Measurements from ENCODE around the gene RGS18. TPM values are rescaled to one million over a fixed set of nuclear protein-coding genes. Genes with fewer than 3 reads are reported as not detected.
"Not testable (repeated sequence)": the region's sequence is repeated elsewhere in the genome, so short reads cannot be mapped to it uniquely, and the experiment has no call there.

The RGS18 gene
- total RNA-seq, 2 donors from 2014 or later: 1.2 to 2.3 TPM

DNA sequence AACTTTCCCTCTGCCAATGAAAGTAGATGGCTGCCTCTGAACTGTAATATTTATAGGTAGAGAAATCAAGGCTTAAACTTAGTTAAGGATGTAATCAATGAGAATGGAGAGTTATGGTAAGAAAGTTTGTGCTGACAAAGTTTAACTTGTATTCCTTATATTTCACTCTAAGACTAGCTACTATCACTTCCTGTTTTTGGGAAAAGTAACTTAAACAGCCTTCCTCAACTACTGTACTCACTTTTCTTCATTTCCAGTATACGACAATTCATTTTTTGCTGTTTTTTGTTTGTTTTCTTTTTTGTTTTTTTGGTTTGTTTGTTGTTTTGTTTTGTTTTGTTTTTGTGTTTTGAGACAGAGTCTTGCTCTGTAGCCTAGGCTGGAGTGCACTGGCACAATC, 3.7 kb downstream of the RGS18 start:
- DNase-seq (no peak), ATAC-seq (no peak)
- intact Hi-C loops (cut with DNase I): no loop called here

DNA sequence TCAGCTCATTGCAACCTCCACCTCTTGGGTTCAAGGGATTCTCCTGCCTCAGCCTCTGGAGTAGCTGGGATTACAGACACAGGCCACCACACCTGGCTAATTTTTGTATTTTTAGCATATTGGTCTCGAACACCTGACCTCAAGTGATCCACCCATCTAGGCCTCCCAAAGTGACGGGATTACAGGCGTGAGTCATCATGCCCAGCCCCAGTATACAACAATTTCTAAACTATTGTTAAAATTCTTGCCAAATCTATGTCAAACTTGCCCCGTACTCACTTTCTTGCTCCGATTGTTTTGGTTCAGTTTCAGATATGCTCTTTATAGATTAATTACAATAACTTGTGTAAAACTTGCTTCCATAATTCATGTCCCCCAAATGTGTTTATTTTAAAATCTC, 4.1 kb downstream of the RGS18 start:
- DNase-seq (no peak), ATAC-seq (no peak)
- intact Hi-C loops (cut with DNase I): no loop called here

DNA sequence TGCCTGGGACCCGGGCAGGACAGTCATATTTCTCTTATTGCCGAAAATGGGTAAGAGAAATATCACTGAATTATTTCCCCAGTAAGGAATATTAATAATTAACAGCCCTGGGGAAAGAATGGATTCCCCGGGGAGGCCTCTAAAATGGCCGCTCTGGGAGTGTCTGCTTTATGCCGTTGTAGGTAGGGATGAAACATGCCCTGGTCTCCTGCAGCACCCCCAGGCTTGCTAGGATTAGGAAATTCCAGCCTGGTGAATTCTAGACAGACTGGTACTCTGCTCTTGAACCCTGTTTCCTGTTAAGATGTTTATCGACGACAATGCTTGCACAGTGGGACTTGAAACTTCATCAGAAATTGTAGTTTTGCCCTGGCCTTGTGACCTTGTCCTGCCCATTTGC, 6.7 kb downstream of the RGS18 start:
- ATAC-seq; DNase-seq; intact Hi-C loops (cut with DNase I): not testable (repeated sequence)

DNA sequence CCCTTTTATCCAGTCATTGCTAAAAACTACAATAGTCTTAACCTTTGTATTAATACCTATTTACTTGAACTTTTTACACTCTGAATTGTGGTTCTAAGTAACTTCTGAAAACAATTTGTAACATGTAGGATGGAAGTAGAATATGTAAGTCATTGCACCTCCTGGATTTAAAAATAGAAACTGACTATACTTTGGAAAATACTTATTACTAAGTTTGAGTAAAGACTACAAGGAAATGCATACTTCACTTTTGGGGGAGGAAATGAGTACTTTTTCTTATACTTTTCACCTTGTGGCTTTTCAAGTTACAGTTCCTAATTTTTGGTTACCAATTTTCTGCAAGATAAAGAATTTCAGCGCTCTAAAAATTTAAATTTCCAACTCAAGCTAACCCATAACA, 8.7 kb downstream of the RGS18 start:
- DNase-seq (no peak), ATAC-seq (no peak)
- intact Hi-C loops (cut with DNase I): no loop called here

DNA sequence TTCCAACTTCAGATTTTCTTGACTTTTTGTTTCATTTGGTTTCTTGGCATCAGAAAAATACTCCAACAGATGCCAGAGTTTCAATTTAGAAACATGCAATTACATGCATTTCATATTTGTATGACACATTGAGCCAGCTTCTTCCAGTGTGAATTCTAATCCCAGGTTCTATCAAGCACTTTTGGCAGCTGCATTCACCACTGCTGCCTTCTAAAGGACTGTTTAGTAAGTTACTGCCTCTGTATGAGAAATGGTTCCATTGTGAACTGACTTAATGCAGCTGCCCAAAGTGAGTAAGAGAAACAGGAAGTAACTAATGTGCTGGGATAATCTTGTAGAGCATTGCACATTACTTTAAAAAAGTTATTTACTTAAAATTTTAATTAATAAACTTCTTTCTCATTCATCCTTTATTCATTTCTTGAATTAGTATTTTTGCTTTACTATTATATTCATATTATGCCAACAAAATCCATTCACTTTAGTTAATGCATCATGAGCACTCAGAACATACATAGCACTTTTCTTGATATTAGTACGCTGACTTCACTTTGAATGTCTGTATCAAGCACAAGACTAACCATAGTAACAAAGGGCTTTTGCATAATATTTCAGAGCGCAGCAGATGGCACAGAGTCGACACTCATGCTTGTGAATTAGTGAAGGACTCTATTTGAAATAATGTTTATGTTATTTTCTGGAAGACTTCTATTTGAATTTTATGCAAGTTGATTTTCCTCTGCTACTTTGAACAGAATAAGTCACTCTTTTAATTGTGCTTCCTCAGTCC, 9.8 kb downstream of the RGS18 start:
- intact Hi-C loops (cut with DNase I): no loop called here
- DNase-seq (no peak), ATAC-seq (no peak)

DNA sequence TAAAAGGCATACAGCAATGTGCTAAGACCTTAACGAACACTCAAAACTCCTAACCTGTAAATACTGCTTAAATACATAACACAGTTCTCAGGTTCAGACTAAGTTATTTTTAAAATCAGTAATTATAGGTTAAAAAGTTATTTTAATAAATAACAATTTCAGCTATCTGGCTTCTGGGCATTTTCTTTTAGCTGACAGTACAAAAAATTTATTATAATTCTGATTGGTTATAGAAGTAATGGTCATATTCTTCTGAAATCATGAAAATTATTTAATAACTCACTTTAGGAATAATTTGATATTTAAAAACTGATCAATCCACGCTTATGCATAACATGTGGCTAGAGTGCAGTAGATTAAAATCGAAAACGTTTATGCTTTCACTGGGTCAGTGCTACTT, 10.7 kb downstream of the RGS18 start:
- no peak for ATAC-seq
- no peak for DNase-seq
- intact Hi-C loops (cut with DNase I): no loop called here

DNA sequence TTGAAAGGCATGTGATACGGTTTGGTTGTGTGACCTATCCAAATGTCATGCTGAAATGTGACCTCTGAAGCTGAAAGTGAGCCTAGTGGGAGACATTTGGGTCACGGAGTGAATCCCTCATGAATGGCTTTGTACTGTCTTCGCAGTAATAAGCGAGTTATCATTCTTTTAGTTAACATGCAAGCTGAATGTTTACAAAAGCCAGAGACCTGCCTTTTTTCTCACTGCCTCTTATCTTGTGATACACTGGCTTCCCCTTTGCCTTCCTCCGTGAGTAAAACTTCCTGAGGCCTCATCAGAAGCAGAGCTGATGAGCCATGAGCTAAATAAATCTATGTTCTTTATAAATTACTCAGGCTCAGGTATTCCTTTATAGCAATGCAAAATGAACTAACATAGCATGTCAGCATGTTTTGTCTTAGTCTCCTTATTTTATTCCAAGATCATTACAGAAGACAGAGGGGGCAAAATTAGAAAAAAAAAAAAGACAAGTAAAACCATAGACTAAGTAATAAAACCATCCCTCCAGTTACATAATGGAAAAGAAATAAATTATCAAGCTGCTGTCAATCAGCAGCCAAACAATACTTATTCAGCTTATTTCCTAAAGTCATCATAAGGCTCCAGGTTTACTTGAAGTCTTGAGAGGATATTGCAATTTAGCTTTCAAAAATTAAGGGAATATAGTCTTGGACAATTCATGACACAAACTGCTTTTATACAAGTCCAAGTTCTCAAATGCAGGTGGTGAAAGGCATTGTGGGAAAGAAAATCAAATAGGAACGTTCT, 12.1 kb downstream of the RGS18 start:
- ATAC-seq (no peak), DNase-seq (no peak)
- intact Hi-C loops (cut with DNase I): no loop called here

DNA sequence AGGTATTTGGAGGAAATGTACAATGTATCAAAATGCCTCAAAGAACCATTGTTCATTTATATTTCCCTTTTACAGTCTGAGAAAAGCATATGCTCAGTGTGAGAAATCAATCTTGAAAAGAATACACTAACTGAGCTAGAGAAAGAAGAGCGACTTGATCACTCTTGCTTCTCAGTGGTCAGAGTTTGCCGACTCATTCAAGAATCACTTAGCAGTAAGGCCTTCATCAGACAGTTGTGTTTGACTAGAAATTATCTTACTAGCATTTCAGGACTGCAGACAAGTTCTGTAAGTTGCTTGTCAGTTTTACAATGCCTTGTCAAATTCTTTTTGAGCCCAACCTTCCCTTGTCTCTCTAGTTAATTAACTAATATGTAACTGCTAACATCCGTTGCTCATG, 12.9 kb downstream of the RGS18 start:
- ATAC-seq (no peak), DNase-seq (no peak)
- intact Hi-C loops (cut with DNase I): no loop called here

DNA sequence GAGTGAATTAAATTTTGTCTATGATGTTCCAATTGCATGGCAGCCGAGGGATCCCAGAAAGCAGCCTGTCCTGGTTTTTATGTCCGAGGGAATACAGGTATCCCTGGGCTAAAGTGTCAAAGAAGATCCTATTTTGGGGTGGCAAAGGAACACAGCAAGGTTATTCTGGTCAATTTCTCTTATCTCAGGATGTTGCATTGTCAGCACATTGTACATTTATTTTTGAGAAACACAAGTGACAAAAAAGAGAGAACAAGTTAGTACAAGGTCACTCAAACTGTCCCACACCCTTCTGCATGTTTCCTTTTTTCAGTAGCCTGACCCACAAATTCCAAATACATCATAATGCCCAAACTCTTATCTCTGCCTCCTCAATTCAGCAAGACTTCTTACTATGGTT, 17.7 kb downstream of the RGS18 start:
- no peak for DNase-seq
- ATAC-seq: no peak
- intact Hi-C loops (cut with DNase I): no loop called here

DNA sequence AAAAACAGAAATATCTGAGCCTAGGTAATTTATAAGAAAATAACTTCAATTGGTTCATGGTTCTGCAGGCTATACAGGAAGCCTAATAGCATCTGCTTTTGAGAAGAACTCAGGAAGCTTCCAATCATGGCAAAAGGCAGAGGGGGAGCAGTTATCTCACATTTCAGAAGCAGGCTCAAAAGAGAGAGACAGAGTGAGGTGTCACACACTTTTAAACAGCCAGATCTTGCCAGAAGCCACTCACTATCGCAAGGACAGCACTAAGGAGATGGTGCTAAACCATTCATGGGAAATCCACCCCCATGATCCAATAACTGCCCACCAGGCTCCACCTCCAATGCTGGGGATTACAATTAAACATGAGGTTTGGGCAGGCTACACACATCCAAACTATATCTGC, 25.5 kb downstream of the RGS18 start:
- ATAC-seq (no peak), DNase-seq (no peak)
- intact Hi-C loops (cut with DNase I): no loop called here

DNA sequence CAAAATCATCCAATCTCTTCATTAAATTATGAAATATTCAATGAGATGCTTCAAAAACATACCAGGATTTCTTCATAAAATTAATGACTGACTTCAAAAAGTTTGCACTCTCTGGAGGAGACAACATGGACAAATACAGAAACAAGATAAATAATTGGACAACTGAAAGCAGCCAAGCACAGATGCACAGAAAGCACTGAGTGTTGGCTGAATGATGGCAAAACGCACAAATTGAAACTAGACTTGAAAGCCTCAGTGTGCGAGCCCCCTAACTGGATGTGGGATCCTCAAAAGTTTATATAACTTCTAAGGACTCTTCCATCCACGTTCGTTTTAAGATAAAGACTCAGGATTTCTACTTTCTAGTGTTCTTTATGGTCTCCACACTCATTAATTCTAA, 27.9 kb downstream of the RGS18 start:
- no peak for DNase-seq
- intact Hi-C loops (cut with DNase I): no loop called here

DNA sequence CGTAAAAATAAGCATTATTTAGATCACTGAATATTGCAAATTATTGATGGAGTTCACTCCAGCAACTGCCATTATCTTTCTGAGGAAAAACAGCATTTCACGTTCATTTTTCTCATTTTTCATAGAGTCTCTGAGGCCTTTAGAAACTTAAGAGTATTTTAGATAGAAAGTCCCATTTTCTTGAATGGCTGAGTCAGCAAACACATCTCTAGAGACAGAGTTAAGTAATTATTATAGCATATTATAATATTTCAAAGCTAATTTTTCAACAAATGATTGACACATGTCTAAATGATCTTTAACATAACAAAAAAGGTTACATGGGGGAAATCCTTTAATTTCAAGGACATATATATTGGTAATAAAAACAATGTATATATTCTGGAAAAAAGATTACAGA, 31.8 kb downstream of the RGS18 start:
- DNase-seq: no peak
- intact Hi-C loops (cut with DNase I): no loop called here
- ATAC-seq: no peak

More for the DNA sequence above, 27.9 kb downstream of the RGS18 start:
- ATAC-seq: no peak

DNA sequence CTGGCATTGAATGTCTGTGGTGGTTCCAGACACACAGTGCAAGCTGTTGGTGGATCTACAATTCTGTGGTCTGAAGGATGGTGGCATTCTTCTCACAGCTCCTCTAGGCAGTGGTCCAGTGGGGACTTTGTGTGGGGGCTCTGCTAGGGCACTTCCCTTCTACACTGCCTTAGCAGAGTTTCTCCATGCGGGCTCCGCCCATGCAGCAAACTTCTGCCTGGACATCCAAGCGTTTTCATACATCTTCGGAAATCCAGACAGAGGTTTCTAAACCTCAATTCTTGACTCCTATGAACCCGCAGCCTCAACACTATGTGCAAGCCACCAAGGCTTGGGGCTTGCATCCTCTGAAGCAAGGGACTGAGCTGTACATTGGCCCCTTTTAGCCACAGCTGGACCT, 43.0 kb downstream of the RGS18 start:
- ATAC-seq (no peak), DNase-seq (no peak)
- intact Hi-C loops (cut with DNase I): no loop called here

DNA sequence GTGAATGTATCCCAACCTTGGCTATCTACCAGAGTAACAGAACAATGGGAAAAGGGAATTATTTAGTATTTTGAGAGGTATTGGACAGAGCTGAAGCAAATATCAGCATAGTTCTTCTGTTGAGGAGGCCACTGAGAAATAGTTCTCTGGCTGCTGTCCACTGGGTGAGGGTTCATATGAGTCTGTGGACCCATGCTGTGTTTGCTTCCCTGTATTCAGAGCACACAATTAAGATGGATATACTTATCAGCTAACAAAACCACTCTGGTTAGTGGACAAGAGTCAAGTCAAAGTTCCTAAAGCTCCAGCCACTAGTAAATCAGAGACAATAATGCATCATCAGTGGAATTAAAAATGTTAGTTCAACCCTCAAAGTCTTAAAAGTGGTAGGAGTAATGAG, 66.1 kb downstream of the RGS18 start:
- ATAC-seq (no peak), DNase-seq (no peak)
- intact Hi-C loops (cut with DNase I): no loop called here

DNA sequence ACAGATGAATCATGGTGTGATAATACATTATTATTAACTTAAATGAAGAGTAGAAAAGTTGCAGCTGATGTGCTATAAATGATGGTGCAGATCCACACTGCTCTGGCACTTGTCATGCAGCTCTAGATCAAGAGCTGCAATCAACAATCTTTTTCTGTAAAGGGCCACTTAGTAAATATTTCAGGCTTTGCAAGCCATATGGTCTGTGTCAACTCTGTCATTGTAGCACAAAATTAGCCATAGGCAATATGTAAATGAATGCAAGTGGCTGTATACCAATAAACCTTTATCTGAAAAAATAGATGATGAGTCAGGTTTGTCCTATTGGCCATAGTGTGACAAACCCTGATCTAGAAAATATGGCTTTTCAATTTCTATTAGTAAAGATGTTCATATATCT, 66.6 kb downstream of the RGS18 start:
- DNase-seq (no peak), ATAC-seq (no peak)
- intact Hi-C loops (cut with DNase I): no loop called here

DNA sequence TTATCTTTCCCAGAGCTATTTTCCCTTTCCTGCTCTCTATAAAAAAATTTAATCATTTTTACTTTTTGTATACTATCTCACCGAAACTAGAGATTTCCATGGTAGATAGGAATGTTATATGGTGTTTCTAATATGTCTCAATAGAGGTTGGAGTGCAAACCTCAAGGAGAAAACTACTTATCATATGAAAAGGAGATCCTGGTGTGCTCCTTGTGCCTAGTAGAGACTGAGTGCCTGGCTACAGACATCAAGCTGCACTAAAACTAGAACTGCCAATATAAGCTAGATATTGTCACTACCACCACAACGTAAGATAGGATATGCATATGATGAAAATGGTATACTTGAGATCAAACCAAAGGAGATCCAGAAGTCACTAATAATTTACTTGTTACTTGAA, 67.0 kb downstream of the RGS18 start:
- intact Hi-C loops (cut with DNase I): no loop called here

DNA sequence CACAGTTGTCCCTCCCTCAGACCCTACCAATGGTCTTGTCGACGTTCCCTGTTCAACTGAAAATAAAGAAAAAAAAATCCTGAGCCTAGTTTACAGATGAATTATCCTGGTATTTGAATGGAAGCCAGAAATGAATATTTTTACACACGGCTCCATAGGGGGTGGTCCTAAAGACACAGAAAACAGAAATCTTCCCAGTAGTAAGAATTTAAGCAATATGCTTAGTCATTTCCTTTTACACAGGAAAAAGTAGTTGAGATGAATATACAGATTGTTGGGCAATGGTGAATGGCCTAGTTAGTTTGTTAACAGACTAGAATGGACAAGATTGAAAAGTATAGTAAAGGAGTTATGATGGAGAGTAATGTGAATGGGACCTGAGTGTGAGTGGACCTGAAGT, 67.4 kb downstream of the RGS18 start:
- ATAC-seq (no peak), DNase-seq (no peak)
- intact Hi-C loops (cut with DNase I): no loop called here

More for the DNA sequence above, 67.0 kb downstream of the RGS18 start:
- no peak for DNase-seq
- no peak for ATAC-seq

DNA sequence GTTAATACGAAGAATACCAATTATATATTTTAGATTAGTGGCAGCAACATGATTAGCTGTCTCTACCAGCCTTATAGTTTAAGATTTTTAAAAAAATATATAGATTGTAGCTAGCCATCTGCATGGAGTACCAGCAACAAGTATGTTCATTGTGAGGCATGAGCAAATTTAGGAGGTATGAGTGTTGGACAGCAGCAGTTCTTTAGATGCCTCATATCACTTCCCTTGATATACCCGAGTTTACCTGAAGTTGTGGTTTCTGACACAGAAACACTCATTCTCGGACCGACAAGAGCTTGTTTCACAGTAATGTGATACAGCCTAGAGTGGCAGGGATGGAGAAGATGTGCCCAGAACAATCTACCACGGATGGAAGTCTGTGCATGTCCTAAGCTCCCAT, 69.1 kb downstream of the RGS18 start:
- no peak for DNase-seq
- ATAC-seq: no peak
- intact Hi-C loops (cut with DNase I): no loop called here

DNA sequence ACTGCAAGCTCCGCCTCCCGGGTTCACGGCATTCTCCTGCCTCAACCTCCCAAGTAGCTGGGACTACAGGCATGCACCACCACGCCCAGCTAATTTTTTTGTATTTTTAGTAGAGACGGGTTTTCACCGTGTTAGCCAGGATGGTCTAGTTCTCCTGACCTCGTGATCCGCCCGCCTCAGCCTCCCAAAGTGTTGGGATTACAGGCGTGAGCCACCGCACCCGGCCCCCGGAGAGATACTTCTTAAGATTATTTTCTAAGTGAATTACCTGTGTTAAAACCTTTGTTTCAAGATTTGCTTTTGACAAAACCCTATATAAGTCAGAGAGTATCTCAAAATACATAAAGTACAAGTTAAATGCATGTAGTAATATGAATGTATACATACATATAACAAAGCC, 69.7 kb downstream of the RGS18 start:
- DNase-seq; intact Hi-C loops (cut with DNase I); ATAC-seq: not testable (repeated sequence)

DNA sequence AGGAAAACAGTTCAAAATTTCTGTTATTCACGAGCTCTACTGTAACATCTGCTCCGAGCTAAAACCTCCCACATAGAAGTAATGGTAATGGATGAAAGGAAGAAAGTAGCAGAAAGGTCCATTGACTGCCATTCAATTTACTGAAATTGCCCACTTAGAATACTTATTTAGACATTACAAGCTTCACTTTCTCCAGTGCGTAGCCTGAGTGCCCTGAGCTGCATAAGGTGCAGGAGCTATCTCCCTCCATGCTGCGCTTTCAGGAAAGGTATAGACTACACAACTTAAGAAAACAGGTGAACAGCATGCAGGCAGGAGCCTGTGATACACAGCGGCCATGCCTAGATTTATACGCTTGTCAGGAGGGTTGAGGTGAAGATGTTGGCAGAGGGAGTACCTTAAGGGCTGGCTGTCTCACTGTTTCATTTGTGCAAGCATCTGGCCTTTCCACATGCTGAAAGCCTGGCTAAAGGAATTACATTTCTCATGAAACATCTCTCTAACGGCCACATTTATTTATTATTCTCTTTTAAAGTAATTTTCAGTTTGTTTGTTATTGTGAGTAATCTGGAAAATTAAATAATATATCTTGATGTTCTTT, 74.7 kb downstream of the RGS18 start:
- no peak for DNase-seq
- ATAC-seq: no peak

More for the DNA sequence above, 74.7 kb downstream of the RGS18 start:
- intact Hi-C loops (cut with DNase I): no loop called here
